ENCODE measurements around the gene COG5.

Gene COG5

GRCh38 chr7:107309296-107309695, 254.4 kb downstream of the COG5 start:
- TF ChIP-seq GLIS3 (CRISPR knock-in tag; IDR thresholded peaks at IDR 0.05) (no peak), ESRRG (CRISPR knock-in tag; IDR thresholded peaks at IDR 0.05) (no peak), ZNF70 (CRISPR knock-in tag; IDR thresholded peaks at IDR 0.05) (no peak), ZFP30 (CRISPR knock-in tag; IDR thresholded peaks at IDR 0.05) (no peak), SNAI2 (CRISPR knock-in tag; IDR thresholded peaks at IDR 0.05) (no peak), ZNF565 (CRISPR knock-in tag; conservative IDR thresholded peaks at IDR 0.05; ENCODE audit: low read depth) (no peak), BACH2 (CRISPR knock-in tag; IDR thresholded peaks at IDR 0.05; ENCODE audit: borderline replicate concordance) (no peak), RARB (CRISPR knock-in tag; IDR thresholded peaks at IDR 0.05) (no peak)
- no peak for ATAC-seq

- TF ChIP-seq ZFP30 (CRISPR knock-in tag; IDR thresholded peaks at IDR 0.05) (no peak), RARB (CRISPR knock-in tag; IDR thresholded peaks at IDR 0.05) (no peak), ARNTL (CRISPR knock-in tag; IDR thresholded peaks at IDR 0.05; ENCODE audit: borderline replicate concordance, low read depth) (no peak), ZNF8 (CRISPR knock-in tag; IDR thresholded peaks at IDR 0.05) (no peak), ZFP3 (CRISPR knock-in tag; IDR thresholded peaks at IDR 0.05) (no peak), ISL1 (CRISPR knock-in tag; IDR thresholded peaks at IDR 0.05) (no peak), ZC3H10 (CRISPR knock-in tag; IDR thresholded peaks at IDR 0.05) (no peak), BACH2 (CRISPR knock-in tag; IDR thresholded peaks at IDR 0.05; ENCODE audit: borderline replicate concordance) (no peak), GLIS3 (CRISPR knock-in tag; IDR thresholded peaks at IDR 0.05) (no peak), TOX (CRISPR knock-in tag; IDR thresholded peaks at IDR 0.05; ENCODE audit: borderline replicate concordance) (no peak), OSR1 (CRISPR knock-in tag; IDR thresholded peaks at IDR 0.05) (no peak), PPARA (CRISPR knock-in tag; IDR thresholded peaks at IDR 0.05; ENCODE audit: borderline replicate concordance) (no peak), TCF4 (CRISPR knock-in tag; IDR thresholded peaks at IDR 0.05; ENCODE audit: borderline replicate concordance) (no peak)
- no peak for ATAC-seq
Measured at GRCh38 chr7:107304636-107305035, 259.1 kb downstream of the COG5 start.

DNA sequence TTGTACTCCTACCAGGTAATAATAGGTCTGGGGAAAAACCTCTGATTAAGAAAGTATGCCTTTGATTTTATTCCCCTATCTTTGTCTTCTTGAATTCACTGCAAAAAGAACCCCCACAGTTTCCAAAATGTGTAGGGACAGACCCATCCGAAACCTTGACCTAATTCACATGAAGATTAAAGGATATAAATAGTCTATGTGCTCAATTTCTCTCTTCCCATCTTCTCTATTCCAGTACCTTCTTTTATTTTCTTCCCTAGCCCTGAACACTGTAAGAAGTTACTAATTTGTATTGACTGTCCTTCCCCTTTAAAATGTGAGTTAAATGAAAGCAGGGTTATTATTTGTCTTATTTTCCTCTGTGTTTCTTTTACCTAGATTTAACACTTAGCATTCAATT, 259.7 kb downstream of the COG5 start:
- TF ChIP-seq ZNF70 (CRISPR knock-in tag; IDR thresholded peaks at IDR 0.05) (no peak), TCF4 (CRISPR knock-in tag; IDR thresholded peaks at IDR 0.05; ENCODE audit: borderline replicate concordance) (no peak), ESRRG (CRISPR knock-in tag; IDR thresholded peaks at IDR 0.05) (no peak)
- ATAC-seq = no peak

GRCh38 chr7:107302250-107302847, 261.4 kb downstream of the COG5 start:
- TF ChIP-seq ZC3H10 (CRISPR knock-in tag; IDR thresholded peaks at IDR 0.05) (no peak), TSHZ2 (CRISPR knock-in tag; IDR thresholded peaks at IDR 0.05) (no peak), TCF4 (CRISPR knock-in tag; IDR thresholded peaks at IDR 0.05; ENCODE audit: borderline replicate concordance) (no peak)
- ATAC-seq = no peak

DNA sequence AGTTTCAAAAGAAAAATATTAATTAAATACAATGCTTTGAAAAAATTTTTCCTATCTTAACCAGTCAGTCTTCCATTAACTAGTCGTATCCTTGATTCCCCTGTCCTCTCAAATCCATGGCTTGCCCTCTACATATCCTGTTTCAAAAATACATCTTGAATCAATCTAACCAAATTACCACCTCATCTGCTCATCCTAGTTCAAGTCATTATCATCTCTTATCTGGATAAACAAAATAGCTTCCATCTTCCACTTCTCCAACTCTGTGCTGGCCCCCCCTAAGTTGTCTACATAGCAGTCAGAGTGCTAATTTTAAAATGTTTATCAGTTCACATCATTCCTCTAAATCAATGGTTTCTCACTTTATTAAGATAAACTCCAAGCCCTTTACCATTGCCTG, 269.5 kb downstream of the COG5 start:
- no peak for TF ChIP-seq PATZ1 (CRISPR knock-in tag; IDR thresholded peaks at IDR 0.05; ENCODE audit: borderline replicate concordance)
- TF ChIP-seq TCF4 (CRISPR knock-in tag; IDR thresholded peaks at IDR 0.05; ENCODE audit: borderline replicate concordance) = peak; percentile 82
- TF ChIP-seq ZC3H10 (CRISPR knock-in tag; IDR thresholded peaks at IDR 0.05) = no peak
- ATAC-seq = no peak; the same call in 2 of the 3 replicates

DNA sequence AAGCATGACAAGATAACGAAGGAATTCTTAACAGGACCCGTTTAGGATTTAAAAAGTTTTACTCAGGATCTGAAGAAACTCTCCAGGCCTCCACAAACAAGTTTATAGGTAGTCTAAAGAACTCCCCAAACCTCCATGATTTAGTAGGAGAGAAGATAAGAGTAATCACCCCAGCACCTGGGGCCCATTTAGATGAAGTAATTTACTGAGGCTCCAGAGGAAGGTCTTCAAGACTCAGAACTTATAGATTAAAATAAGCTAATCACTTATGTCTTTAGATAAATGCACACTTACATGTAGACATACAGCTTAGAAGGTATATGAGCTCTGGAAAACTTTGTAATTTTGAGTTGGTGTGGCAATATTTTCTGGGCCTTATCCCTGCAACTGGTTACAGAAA, 271.1 kb downstream of the COG5 start:
- TF ChIP-seq CSDC2 (CRISPR knock-in tag; IDR thresholded peaks at IDR 0.05) = no peak
- no peak for TF ChIP-seq ZFP30 (CRISPR knock-in tag; IDR thresholded peaks at IDR 0.05)
- no peak for TF ChIP-seq ARNTL (CRISPR knock-in tag; IDR thresholded peaks at IDR 0.05; ENCODE audit: borderline replicate concordance, low read depth)
- no peak for TF ChIP-seq ZNF8 (CRISPR knock-in tag; IDR thresholded peaks at IDR 0.05)
- ATAC-seq = no peak
